Activated T-helper 17 cell treated with anti-CD3 and anti-CD28 coated beads, Interleukin-2, amount 50 U/mL, for 72 hours (primary cell): ENCODE data around the gene LRFN2. TPM values are rescaled to one million over a fixed set of nuclear protein-coding genes. Genes with fewer than 3 reads are reported as not detected.

Experiments used
- ATAC-seq: fragments of 150-1000 bp; cut with Tn5 transposase; replicated peaks from 2 replicates; pipeline ENCODE4 v1.10.0; 2021; ENCODE audit warnings: mild to moderate bottlenecking, moderate library complexity
- H3K27ac Mint-ChIP-seq: one replicate; pipeline ENCODE4 v1.8.0; 2022; ENCODE audit warnings: mixed read lengths
- H3K27me3 Mint-ChIP-seq: one replicate; pipeline ENCODE4 v1.8.0; 2022; ENCODE audit warnings: mixed read lengths
- H3K36me3 Mint-ChIP-seq: one replicate; pipeline ENCODE4 v1.8.0; 2022; ENCODE audit warnings: low read depth, mild to moderate bottlenecking, mixed read lengths
- H3K4me1 Mint-ChIP-seq: one replicate; pipeline ENCODE4 v1.8.0; 2022; ENCODE audit warnings: mixed read lengths
- H3K4me3 Mint-ChIP-seq: one replicate; pipeline ENCODE4 v1.8.0; 2022; ENCODE audit warnings: mild to moderate bottlenecking, mixed read lengths
- H3K9me3 Mint-ChIP-seq: one replicate; pipeline ENCODE4 v1.8.0; 2022; ENCODE audit warnings: mixed read lengths
- total RNA-seq, 2 donors: library from RNA; stranded (reverse); gene quantifications; one replicate each; pipeline ENCODE4 v1.2.3, GENCODE V29; 2022

LRFN2 gene
- total RNA-seq, 2 donors from 2014 or later = 0.08 TPM; not detected in 1

DNA sequence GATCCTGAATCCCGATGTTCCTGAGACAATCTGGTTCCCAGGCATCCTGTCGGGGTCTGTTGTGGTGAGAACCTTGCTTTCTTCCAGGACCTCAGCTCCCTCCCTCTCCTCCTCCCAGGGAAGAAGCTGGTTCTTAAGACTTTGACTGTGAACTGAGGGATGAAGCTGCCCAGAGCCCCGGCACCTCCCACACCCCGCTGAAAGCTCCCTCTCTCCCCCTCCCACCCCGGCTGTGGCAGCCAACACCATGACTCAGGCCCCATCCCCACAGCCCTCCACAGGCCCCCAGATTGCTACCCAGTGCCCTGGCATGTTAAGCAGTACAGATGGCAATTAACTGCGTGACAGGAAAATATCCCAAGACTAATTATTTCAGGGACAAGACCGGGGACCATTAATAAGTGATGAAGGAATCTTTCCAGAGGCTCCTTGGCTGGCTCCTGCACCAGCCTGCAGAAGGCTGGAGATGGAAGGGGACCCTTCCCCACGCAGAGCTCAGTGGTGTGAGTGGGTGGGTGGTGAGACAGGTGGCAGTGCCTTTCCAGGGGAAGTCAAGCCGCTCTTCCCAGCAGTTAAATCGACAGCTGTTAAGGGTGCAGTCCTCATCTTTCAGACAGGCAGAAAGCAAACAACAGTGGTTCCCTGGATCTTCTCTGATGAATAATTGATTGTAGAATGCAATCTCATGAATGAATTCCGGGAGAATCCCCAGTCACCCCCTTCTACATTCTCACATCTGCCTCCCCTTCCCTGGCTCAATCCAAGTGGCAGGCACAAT lies 237.9 kb downstream of the LRFN2 start:
- Mint-ChIP-seq H3K4me1 (no peaks in the 10 kb centered on the region), H3K27ac (no peak overlapping the region), H3K9me3 (no peaks in the 10 kb centered on the region), H3K36me3 (no peaks in the 10 kb centered on the region), H3K27me3 (no peaks in the 10 kb centered on the region), H3K4me3 (no peak overlapping the region)
- ATAC-seq = no peak

- no peaks in the 10 kb centered on the region for H3K9me3 Mint-ChIP-seq
- H3K27me3 Mint-ChIP-seq = no peaks in the 10 kb centered on the region
- H3K27ac Mint-ChIP-seq = no peak overlapping the region
- H3K4me1 Mint-ChIP-seq = no peaks in the 10 kb centered on the region
- no peaks in the 10 kb centered on the region for H3K36me3 Mint-ChIP-seq
- ATAC-seq = no peak
- H3K4me3 Mint-ChIP-seq = no peak overlapping the region
Measured at GRCh38 chr6:40348591-40348990, 238.6 kb downstream of the LRFN2 start.

DNA sequence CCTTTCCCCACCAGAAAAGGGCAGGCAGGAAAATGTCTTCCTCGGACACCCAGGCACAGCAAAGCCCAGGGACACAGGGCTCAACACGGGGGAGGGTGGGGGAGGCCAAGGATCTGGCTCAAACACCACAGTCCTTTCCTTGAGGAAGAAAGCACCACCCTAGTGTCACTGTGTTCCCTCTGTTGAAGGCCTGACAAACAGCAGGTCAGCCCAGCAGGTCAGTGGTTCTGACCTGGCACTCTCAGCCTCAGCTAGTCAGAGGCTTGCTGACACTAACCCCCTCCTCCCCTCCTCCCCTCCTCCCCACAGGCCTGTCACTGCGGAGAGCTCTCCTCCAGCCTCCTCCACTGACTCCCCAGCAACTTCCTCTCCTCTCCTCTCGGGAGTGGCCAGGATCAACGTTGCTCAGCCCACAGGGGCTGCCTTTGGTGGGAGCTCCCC lies 239.6 kb downstream of the LRFN2 start:
- no peaks in the 10 kb centered on the region for H3K9me3 Mint-ChIP-seq
- no peak for ATAC-seq
- H3K36me3 Mint-ChIP-seq = no peaks in the 10 kb centered on the region
- H3K4me3 Mint-ChIP-seq = no peak overlapping the region
- H3K27me3 Mint-ChIP-seq = no peaks in the 10 kb centered on the region
- no peak overlapping the region for H3K27ac Mint-ChIP-seq
- H3K4me1 Mint-ChIP-seq = no peaks in the 10 kb centered on the region

- H3K9me3 Mint-ChIP-seq = no peaks in the 10 kb centered on the region
- no peak overlapping the region for H3K4me3 Mint-ChIP-seq
- ATAC-seq = no peak
- H3K27me3 Mint-ChIP-seq = no peaks in the 10 kb centered on the region
- no peak overlapping the region for H3K27ac Mint-ChIP-seq
- H3K36me3 Mint-ChIP-seq = no peaks in the 10 kb centered on the region
- H3K4me1 Mint-ChIP-seq = no peaks in the 10 kb centered on the region
Measured at GRCh38 chr6:40346246-40346645, 240.9 kb downstream of the LRFN2 start.

- H3K4me1 Mint-ChIP-seq = no peaks in the 10 kb centered on the region
- H3K4me3 Mint-ChIP-seq = no peak overlapping the region
- H3K9me3 Mint-ChIP-seq = no peaks in the 10 kb centered on the region
- no peaks in the 10 kb centered on the region for H3K36me3 Mint-ChIP-seq
- ATAC-seq = no peak
- H3K27ac Mint-ChIP-seq = no peak overlapping the region
- no peaks in the 10 kb centered on the region for H3K27me3 Mint-ChIP-seq
Measured at GRCh38 chr6:40344566-40345167, 242.5 kb downstream of the LRFN2 start.

GRCh38 chr6:40343877-40344565 lies 243.1 kb downstream of the LRFN2 start:
- Mint-ChIP-seq H3K36me3 (no peaks in the 10 kb centered on the region), H3K4me1 (no peaks in the 10 kb centered on the region), H3K4me3 (no peak overlapping the region), H3K9me3 (no peaks in the 10 kb centered on the region), H3K27ac (no peak overlapping the region), H3K27me3 (no peaks in the 10 kb centered on the region)
- no peak for ATAC-seq

DNA sequence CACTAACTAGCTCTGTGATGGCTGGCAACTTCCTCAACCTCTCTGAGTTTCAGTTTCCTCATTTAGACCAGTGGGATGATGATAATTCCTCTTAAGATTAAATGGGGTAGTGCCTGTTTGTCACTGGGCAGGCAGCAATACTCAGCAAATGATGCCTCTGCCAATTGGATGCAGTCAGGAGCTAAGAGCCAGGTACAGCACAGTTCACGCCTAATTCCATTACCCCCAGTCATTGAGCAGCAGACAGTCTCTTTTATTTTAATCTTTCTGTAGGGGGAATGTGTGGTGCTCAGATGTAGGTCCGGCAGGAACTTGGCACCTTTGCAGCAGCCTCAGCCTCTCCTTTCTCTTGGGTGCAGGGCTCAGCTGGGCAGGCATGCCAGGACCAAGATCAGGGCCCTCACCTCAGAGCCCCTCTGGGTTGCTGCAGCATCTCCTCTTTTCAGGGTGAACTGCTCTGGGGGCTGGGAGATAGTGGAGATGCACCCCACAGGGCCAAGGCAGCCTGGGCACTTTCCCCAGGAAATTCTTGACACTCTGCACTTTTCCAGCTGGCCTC lies 243.8 kb downstream of the LRFN2 start:
- H3K9me3 Mint-ChIP-seq = no peaks in the 10 kb centered on the region
- no peaks in the 10 kb centered on the region for H3K27me3 Mint-ChIP-seq
- no peak for ATAC-seq

DNA sequence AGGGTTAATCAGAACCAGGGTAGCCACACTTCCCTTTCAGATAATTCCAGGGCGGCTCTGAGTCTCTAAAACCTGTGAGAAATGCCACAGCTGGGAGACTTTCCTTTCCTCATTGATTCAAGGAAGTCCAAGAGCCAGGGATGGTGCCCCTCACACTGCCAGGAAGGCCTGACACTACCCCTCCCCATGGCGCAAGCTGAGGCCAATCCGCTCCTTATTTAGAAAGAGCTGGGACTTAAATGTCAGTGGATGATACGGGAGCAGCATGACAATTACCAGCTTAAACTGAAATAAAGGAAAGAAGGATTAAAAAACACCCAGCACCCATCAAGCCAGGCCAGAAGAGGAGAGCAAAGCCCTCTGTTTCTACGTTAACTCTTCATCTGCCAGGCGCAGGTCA lies 244.4 kb downstream of the LRFN2 start:
- no peaks in the 10 kb centered on the region for H3K36me3 Mint-ChIP-seq
- no peaks in the 10 kb centered on the region for H3K9me3 Mint-ChIP-seq
- no peak overlapping the region for H3K27ac Mint-ChIP-seq
- H3K27me3 Mint-ChIP-seq = no peaks in the 10 kb centered on the region
- no peaks in the 10 kb centered on the region for H3K4me1 Mint-ChIP-seq
- no peak for ATAC-seq
- no peak overlapping the region for H3K4me3 Mint-ChIP-seq

More for the DNA sequence above, 243.8 kb downstream of the LRFN2 start:
- Mint-ChIP-seq H3K27ac (no peak overlapping the region), H3K36me3 (no peaks in the 10 kb centered on the region), H3K4me1 (no peaks in the 10 kb centered on the region), H3K4me3 (no peak overlapping the region)

DNA sequence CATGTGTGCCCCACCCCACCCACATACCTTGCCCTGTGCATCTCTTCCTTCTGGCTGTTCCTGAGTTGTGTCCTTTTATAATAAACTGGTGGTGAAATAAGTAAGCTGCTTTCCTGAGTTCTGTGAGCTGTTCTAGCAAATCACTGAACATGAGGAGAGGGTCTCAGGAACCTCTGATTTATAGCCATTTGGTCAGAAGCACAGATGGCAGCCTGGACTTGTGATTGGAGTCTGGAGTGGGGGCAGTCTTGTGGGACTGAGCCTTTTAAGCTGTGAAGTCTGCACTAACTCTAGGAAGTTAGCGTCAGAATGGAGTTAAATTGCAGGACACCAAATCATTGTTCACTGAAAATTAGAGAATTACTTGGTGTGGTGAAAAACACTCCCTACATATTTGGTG lies 245.4 kb downstream of the LRFN2 start:
- Mint-ChIP-seq H3K9me3 (no peaks in the 10 kb centered on the region), H3K4me1 (no peaks in the 10 kb centered on the region), H3K4me3 (no peak overlapping the region), H3K36me3 (no peaks in the 10 kb centered on the region), H3K27ac (no peak overlapping the region), H3K27me3 (peaks cover 3% of the 10 kb centered on the region)
- ATAC-seq = no peak
